GM23248 (cell line): ENCODE measurements around the gene GTF3C2.

Source experiments
- EZH2 ChIP-seq: fragments of 200-600 bp; sonication (generic); IDR thresholded peaks from 2 replicates; pipeline ENCODE4 v1.6.1; 2018; ENCODE audit warnings: antibody characterized with exemption, mild to moderate bottlenecking; ENCODE audit not compliant: insufficient read depth, poor library complexity, severe bottlenecking
- EZH2phosphoT487 ChIP-seq: fragments of 200-600 bp; sonication (generic); IDR thresholded peaks from 2 replicates; pipeline ENCODE4 v1.6.1; 2018; ENCODE audit warnings: antibody characterized with exemption, moderate library complexity, mild to moderate bottlenecking, low read depth; ENCODE audit not compliant: insufficient read depth

DNA sequence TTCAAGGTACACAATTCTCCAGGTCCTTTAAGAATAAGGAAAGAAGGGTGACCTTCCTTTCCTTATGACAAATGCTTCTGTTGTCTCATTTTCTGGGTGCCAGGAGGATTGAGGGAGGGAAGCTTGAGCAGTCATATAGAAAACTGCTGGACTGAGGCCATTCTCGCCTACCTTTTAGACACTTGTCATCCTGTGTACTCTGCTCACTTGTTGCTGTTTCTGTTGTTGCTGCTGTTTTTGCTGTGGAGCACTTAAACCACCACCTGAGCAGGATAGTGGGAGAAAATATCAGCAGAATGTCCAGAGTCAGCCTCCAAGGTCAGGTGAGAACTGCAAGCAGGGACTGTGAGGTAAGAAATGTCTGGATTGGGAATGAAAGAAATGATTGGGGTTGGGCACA lies 78.6 kb downstream of the GTF3C2 start:
- TF ChIP-seq EZH2phosphoT487 (no peak), EZH2 (no peak)
